Measurements from ENCODE around the gene TMOD1.

- TF ChIP-seq POLR2AphosphoS5 (IDR thresholded peaks at IDR 0.05): no peak
- TF ChIP-seq, protein P1, sequence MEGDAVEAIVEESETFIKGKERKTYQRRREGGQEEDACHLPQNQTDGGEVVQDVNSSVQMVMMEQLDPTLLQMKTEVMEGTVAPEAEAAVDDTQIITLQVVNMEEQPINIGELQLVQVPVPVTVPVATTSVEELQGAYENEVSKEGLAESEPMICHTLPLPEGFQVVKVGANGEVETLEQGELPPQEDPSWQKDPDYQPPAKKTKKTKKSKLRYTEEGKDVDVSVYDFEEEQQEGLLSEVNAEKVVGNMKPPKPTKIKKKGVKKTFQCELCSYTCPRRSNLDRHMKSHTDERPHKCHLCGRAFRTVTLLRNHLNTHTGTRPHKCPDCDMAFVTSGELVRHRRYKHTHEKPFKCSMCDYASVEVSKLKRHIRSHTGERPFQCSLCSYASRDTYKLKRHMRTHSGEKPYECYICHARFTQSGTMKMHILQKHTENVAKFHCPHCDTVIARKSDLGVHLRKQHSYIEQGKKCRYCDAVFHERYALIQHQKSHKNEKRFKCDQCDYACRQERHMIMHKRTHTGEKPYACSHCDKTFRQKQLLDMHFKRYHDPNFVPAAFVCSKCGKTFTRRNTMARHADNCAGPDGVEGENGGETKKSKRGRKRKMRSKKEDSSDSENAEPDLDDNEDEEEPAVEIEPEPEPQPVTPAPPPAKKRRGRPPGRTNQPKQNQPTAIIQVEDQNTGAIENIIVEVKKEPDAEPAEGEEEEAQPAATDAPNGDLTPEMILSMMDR (IDR thresholded peaks at IDR 0.05): no peak
Observed at GRCh38 chr9:97577051-97577450, 75.6 kb downstream of the TMOD1 start.

Measured in breast epithelium (tissue), 3 donors.